ENCODE measurements around the gene RBMS1.

RBMS1 gene

DNA sequence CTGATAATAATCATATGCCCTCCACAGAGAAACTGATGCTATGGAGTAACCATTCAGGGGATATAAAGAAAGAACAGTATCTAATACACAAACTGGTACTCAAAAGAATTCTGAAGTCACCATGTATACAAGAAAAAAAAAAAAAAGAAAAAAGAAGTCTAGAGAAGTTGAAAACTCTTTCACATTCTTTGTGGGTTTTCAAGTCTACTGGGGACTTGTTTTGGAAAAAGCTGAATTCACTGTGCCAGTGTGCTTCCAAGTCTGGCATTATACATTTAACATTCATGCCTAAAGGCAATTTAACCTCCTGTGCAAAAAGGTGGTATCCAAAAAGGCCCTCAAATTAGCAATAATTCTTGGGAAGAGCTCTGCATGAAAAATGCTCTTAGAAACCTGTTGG is 198.7 kb downstream of the RBMS1 start:
- no peak for DNase-seq

DNA sequence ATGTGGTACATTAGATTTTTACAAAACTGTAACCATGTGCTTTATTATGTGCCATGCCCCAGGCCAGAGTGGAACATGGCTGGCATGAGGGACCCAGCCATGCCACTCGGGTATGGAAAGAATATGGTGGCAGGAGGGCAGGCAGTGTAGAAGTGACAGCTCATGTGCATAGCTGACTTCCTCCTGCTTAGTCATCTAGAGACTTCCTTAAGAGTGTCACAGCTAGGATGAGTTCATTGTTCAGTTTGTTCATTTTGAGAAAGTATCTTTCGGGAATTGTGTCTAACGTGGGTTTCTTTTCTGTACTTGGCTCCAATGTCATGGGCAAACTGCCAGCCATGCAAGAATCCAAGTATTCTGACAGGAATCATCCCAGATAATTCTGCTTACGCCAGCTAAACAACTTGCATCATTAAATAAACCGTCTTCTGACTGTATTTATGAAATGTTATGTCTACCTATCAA is 199.2 kb downstream of the RBMS1 start:
- DNase-seq, result no peak

DNA sequence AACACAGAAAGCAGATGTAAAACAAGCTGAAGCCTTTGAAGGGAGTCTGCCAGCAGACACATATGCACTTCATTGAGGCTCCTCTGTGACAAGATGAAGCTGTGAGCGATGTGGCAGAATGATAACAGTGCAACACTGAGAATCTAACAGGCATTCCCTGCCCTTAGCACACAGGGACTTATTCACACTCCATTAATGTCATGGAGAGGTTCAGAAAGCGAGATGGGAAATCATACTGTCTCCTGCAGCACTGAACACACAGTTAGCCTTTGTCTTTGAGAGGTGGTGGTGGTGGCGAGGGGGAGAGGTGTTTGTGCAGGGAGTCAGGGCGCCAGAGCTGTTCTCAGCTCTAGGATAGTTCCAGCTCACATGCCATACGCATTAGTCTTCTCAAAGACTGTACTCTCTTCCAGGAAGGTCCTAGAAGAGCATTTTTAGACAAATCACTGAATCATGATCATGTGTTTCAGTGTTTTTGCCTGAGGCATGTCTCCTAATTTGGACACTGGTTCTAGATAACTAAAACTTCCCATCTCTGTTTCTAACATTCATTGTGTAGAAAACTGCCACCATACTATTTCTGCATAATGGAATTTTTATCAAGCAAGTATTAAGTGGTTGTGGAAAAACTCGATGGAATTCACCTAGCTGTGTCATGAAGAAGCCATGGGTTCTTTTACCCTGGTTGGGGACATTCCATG is 200.1 kb downstream of the RBMS1 start:
- DNase-seq, result no peak

DNA sequence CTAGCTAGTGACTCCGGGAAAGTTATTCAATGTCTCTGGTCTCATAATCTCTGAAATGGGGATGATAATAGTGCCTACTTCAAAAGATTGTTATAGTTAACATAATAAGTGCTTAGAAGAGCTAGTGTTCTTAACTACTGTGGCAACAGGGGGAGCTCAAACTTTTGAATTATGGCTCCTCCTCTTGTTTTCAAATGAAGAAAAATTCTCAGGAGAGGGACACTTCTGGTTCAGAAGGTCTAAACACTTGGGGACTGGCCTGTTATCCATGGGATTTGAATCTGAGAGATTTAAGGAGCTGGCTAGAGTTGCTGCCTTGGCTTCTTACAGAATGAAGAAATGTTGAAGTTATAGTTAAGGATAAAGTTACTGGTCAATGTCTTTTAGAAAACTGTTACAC is 201.4 kb downstream of the RBMS1 start:
- DNase-seq, result no peak

DNA sequence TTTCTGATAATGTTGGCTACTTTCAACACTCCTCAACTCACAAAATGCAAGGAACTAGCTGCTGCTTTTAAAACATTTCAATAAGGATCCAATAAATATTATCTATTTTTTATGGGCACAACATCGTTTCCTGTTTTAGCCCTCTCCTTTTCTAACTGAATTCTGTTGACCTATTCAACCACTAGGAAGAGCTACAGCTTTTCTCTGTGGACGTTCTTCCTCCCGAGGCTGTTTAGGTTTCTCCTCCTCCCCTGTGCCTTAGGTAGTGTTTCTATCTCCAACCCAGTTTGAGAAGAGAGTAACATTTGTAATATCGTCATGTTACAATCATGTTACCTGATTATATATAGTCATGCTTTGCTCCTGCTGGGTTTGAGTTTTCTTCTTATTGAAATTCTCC is 202.2 kb downstream of the RBMS1 start:
- no peak for DNase-seq

DNA sequence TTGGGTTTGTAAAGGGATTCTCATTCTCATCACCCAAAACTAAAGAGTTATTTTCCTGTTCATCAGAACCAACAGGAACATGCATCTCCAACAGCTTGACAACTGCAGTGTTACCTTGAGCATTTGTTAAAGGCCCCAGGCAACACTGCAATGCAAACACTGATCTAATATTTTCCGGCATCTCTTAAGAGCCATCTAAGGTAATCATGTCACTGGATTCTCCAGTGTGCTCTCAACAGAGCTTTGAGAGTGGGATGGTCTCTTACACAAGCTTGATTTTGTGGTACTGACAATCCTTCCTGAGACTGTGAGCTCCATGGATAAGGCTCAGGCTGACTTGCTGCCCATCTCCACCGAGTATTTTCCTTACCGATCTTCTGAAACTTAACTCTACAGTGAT is 203.0 kb downstream of the RBMS1 start:
- no peak for DNase-seq

DNA sequence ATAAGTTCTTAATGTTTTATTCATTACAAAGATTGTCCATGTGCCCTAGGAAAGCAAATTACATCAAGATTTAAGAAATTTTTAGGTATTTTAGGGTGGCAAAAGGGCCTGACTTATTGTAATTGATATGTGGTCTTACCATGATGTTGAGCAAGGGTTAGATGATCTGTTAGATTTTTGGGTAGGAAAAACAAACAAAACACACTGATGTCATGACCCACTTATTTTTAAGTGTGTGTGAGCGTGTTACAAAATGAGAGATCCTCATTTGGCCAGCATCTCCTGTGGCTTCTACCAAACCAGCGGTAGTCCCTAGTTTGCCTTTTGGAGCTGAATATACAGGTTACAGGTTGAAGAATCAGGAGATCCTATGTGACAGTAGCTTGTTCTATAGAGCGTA is 203.8 kb downstream of the RBMS1 start:
- DNase-seq, result no peak

DNA sequence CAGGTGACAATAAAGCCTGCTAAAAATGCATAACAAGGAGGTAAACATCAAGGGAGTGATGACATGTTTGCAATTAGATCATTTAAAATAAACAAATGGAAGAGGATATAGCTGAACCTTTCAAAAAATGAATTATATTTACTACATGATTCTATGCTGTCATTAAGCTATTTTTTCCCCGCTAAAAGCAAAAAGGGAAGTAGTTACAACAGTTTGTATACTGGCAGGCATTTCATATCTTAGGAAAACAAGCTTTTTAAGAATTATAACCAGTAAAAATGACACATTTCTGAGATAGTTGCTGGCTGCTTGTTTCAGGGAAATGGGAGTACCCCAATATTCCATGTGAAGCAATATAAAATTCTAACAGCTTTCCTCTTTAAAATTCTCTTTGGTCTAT is 204.5 kb downstream of the RBMS1 start:
- no peak for DNase-seq

DNA sequence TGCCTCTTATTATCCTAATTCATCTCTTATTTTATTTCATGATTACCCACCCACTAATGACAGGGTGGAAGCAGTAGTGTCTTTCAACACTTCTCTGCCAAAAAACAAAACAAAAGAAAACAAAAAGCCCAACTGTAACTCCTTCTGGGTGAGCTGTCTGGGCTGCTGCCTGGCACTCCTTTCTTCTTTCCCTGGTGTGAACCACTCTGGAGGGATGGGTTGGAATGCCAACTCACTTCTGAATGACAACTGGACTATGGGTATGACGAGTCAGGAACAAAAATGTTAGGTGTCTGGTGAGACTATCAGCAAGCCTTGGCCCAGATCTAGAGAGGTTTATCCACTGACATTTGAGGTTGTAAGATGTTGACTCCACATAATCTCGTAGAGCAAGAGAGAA is 205.3 kb downstream of the RBMS1 start:
- DNase-seq, result no peak

DNA sequence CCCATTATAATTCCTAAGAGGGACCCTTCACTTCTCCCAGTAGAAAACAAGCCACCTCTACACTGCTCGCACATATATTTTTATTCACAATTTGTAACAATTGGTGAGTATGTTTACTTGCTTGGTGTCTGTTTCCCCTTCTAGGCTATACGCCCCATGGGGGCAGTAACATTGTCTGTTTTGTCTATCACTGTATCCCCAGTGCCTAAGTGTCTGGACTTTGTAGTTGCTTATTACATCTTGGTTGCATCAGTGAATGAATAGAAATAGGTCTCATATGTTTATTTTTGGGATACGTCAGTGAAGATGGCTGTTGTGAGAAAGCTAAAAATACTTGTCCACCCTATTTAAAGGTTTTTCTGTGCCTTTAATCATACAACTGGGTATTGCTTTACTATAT is 206.1 kb downstream of the RBMS1 start:
- DNase-seq, result no peak

DNA sequence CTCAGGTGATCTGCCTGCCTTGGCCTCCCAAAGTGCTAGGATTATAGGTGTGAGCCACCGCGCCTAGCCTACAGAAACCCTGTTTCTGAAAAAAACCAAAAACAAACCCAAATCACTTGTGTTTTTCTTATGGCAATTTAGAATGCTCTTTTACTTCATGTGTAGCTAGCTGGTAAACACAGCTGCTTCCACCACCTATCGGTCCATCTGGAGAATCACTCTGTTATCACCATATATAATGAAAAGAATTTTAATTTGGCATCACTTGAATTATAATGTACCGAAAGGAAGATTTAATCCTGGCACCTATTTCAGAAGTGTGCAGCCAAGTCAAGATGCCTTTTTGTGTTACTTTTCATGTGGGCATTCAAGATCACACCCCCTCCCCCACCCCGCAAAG is 207.1 kb downstream of the RBMS1 start:
- DNase-seq, result no peak

DNA sequence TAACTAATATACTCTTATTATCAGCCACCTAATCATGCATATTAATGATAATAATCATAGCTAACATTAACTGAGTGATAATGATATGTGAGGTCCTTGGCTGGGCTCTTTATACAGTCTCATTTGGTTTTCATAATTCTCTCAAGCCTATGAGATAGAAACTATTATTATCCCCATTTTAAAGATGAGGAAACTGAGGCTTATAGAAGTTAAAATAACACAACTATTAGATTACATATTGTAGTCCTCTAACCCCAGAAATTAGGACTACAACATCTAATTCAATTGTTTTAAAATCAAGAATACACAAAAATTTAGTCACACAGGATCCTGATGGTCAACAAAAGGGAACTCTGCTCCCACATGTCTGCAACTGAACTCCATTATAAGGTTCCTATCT is 209.9 kb downstream of the RBMS1 start:
- no peak for DNase-seq

DNA sequence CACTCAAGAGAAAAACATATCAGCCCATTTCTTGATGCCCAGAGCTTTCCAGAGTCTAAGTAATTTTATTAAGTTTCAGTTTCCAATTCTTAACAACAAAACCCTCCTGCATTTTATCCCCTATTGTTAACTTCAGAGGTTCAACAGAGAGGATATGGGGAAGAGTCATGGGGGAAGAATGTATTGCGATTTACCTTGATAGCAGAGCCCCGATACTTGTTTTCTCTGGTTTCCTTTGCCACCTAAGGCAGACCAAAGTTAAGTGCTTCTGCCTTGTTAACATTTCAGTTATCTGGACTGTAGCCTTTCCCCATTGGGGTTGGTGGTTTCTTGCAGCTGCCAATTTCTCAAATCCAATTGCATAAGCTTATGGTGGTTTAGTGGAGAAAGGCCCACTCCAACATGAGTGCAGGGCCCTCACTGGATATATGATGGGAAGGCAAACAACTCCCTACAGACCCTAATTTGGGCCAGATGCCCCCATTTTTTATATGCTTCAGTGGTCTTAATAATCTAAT is 211.5 kb downstream of the RBMS1 start:
- DNase-seq, result no peak

DNA sequence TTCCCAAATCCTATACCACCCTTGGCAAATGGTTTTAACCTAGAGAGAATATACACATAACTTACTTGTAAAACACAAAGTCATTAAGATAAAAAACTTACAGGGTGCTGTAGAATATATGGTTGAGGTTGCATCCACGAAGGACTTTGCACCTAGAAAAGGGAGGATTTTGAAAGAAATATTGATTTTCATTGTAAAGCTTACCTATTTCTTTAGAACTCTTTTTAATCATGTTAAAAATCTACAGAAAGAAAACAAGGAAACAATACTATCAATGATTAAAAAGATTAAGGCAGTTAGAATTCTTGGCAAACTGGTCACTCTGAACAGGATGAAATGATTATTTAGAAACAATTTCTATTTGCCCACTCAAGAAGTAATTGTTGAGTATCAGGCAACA is 212.4 kb downstream of the RBMS1 start:
- no peak for DNase-seq

DNA sequence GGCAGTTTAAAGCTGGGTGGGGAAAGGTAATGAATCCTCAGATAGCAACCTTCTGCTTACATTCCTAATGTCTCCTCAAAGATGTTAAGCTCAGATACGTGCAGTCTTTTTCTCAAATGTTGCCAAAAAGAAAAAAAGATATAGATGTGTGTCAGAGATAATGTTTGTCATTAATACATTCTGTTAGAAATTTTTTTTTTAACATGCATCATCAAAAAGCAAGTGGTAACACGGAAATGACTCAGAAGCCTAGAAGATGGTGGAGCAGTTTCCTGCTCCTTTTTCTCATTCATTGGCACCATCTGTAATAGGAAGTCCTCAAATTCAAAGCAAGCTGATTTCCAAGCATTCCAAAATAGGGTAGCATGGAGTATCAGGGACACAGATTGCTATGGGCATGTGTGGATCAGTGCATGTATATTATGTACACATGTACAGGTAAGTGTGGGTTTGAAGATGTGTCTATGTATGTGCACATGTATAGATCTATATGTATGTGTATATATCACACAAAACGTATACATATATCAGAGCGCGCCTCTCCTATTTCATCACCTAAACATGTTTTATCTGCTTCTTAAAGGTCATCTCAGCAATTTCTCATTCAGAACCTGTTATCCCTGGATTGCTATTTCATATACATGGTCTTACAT is 213.7 kb downstream of the RBMS1 start:
- no peak for DNase-seq

DNA sequence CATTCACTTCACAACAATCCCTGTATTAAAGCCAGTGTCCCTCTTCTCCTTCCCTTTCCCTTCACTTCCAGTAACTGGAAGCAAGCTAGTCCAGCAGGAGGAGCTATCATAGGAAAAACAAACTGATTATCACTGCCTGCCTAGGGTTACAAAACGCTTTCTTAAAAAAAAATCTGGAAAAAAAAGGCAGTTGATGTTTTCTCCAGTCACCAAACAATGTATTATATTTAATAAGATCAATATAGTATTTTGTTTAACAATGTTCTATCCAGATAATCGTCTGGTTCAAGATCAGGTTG is 214.8 kb downstream of the RBMS1 start:
- no peak for DNase-seq

DNA sequence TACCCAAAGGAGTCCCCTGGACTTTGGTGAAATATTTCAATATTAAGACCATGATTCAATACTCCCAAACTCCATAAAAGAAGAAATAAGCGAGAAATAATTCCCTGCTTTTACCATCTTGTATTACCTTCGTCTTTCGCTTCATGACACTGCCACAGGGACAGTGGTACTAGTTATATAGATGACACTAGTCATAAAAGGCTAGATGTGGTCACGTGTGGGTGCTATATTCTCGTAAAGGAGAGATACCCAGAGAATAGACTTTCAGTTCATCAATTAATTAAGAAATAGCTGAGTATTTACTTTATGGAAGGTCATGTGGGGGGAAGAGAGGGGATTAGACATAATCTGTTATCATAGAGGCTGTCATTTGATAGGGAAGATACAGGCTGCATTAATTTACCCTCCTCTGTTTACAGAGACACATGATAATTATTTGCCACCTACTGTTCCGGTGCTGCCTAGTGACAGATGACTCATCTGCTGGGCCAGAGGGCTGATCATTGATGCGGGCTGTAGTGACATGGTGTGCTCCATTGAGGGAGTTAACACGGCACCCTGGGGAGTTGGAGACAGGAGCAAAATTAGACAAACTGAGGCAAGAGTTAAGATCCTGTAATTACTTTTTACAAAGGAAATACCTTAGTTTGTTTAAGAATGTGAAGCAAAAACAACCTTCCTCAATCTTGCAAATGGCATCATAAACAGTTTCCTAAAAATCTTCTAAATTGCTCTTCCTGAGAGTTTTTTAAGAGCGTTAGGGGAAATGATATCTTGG is 215.3 kb downstream of the RBMS1 start:
- no peak for DNase-seq

DNA sequence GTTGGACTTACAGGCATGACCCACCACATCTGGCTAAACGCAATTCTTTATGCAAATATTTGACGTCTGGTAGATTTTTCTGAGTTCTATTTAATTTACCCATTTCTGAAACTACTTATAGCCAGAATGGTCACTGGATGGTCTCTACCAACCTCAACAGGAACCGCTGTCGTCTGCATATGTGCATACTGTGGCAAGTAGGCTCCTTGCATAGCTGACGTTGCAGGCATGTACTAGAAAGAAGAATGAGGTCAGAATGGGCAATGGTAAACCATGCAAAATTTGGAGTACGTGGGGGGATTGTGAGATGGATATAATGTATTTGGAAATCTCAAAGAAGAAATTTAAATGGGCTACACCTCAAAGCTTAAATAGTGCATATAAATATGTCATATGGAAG is 216.5 kb downstream of the RBMS1 start:
- DNase-seq, result no peak

DNA sequence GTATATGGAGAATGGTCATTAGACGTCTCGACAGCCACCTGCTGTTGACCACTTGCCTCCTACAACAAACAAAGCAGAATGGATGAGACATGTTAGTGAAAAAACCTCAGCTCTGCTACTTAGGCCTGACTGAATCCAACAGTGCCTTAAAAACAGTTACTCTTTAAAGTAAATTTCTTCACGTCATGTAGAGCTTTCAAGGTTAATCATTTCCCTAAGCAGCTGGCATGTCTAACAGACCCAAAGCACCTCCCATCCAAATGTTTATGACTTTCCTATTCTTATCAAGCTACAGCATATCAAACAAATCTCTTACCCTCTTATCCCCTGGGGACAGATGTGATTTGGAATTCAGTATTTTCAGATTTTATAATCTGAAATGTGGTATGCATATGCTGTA is 218.0 kb downstream of the RBMS1 start:
- DNase-seq, result no peak

DNA sequence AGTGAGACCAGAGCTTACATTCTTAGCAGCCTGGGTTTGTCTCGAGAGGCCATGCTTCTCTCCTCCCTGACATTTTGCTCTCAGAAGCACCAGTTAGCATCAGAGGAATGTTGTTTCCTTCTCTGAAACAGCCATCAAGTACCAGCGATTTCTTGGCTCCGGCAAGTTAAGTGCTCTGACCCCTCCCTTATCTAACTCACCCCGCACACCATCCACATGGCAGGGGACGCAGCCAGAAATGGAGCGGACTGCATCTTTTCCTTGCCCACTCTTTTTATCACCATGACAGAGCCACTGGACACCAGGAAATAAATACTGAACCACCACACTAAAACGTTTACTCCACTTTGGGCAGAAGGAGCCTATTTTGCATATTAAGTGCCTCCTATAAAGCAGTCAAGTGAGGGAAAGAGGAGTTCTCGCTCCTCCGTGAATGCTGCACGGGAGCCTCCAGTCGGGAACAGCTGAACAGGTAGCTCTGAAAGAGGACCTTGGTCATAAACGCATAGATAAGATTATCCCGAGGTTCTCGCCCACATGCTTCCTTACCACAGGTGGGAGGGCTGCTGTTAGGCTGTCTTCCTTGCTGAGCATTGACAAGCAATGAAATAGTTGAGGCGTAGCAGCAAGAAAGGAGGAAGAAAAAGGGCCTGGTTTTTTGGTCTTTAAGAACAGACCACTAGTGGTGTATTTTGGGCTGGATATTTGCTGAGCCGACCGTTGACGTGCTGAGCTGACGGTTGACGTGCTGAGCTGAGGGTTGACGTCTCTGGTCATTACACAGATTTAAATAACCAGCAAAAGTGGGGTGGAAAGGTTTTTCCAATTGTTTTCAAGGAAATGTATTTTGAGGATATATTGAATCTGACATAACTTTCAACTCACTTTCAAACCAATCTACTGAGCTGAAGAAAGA is 222.2 kb downstream of the RBMS1 start:
- no peak for DNase-seq

DNA sequence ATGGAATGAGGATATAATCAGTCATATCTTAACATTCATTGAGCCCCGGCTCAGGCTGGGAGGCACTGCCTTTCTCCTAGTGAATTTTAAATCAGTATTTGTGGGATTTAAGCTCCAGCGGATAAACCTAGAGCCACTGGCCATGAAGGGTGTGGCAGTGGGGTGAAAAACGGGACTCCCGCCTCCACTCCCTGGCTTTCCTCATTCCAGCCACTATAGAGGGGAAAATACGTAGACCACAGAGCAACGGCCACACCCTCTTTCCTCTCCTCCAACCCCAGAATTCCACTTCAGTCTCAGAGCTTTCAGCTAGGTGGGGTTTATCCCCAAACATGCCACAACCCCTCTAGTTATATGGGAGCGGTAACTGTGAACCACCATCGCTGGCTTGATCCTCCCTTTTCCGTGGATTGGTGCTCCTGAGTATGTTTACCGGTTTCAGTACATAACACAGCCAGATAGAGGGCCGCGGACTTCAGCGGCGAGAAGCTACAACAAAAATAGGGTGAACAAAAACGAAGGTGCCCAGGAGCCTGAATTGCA is 223.0 kb downstream of the RBMS1 start:
- DNase-seq, result no peak

DNA sequence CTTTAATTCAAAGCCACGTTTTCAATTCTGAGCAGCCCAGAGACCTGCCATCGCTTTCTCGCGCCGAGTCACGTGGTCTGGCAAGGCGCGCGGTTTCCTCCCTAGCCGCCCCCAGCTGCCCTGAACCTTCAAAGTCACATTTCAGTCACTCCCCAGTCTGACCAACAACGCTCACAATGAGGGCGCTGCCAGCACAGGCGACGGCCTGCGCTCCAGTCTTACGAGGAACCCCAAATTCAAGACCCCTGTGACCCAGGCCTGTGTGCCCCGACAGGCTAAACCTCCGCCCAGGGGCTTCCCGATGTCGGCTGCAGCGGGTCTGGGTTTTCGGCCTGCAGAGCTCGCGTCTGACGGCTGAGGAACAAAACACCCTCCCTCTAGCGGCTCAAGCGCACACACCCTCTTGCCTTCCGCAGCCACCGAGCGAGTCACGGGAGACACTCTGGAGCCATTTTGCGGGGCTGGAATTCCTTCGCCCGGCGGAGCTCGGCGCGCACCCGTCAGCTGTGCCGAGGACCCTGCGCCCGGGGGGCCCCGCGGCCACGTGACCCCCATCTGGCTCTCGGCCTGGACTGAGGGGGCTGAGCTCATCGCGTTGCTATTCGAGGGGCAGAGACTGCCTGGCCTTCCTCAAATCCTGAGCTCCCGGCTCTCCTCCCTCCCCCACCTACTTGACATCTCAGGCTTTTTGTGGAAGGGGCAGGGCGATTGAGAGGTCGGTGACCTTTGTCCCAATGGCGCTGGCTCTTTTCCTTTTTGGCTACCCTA is 223.6 kb downstream of the RBMS1 start:
- peak; percentile 59 for DNase-seq

All from activated gamma-delta T cell (primary cell).